NCI-H345 treated with DMSO at 0.1 percent for 48 hours (cell line): Measurements from ENCODE around the gene KRTAP10-5.
"Not testable (repeated sequence)": the region's sequence is repeated elsewhere in the genome, so short reads cannot be mapped to it uniquely, and the experiment has no call there.

Experiments
- DNase-seq: peaks from one replicate; lab custom pipeline; 2025; ENCODE audit not compliant: unreplicated experiment; lab: John Stamatoyannopoulos, UW

KRTAP10-5 gene

DNA sequence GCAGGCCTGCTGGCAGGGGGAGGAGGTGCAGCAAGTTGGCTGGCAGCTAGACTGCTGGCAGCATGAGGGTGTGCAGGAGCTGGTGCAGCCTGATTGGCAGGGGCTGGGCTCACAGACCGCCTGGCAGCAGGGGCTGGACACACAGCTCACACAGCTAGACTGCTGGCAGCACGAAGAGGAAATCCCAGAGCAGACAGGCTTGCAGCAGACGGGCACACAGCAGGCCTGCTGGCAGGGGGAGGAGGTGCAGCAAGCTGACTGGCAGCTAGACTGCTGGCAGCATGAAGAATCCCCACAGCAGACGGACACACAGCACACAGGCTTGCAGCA is 11.4 kb upstream of the KRTAP10-5 start:
- DNase-seq = not testable (repeated sequence)

GRCh38 chr21:44590897-44591800 is 10.7 kb upstream of the KRTAP10-5 start:
- not testable (repeated sequence) for DNase-seq

DNA sequence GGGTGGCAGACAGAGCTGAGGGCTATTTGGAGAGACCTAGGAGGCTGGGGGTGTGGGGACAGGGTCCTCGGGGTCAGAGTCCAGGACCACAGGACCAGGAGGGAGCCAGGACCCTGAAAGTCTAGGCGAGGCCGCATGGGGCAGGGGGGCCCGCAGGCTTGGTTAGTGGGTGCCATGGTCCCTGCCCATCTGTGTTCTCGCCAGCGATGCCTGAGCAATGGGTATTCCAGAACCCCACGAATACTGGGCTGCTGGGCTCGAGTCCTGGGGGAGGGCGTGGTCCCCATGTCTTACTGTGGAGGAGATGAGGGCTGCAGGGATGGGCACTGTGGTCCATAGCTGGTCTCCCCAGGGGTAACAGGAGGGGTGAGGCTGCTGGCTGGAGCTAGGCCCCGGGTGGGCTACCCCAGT is 9.9 kb upstream of the KRTAP10-5 start:
- no peak for DNase-seq

DNA sequence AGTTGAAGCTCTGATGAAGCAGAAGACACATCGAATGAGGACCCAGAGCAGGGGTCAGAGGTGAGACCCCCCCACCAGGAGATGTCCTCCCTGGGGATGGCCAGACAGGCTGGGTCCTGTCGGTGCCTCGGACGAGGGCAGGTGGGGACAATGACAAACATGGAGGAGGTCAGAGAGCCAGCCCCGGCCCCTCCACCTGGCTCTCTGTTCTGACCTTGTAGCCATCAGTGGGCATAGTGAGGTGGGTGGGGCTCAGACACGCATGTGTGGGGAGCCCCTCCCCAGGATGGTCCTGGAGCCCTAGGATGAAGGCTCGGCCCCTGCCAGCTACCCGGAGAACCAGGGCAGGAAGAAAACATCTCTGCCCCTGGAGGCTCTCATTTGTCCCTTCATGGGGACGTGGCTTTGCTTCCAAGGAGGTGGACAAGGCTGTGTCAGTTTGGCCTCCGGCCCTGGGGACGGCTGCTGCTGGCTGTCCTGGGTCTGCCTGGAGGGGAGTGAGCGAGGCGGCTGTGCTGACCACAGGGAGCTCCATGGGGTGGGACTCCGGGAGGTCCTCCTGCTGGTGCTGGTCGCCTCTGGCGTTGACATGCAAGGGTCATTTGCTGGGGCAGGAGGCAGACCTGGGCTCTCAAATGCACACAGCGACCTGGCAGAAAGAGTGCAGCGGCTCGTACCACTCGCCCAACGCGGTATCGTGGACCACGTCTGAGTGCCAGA is 9.3 kb upstream of the KRTAP10-5 start:
- DNase-seq = no peak

GRCh38 chr21:44589094-44589493 is 8.7 kb upstream of the KRTAP10-5 start:
- DNase-seq = no peak

DNA sequence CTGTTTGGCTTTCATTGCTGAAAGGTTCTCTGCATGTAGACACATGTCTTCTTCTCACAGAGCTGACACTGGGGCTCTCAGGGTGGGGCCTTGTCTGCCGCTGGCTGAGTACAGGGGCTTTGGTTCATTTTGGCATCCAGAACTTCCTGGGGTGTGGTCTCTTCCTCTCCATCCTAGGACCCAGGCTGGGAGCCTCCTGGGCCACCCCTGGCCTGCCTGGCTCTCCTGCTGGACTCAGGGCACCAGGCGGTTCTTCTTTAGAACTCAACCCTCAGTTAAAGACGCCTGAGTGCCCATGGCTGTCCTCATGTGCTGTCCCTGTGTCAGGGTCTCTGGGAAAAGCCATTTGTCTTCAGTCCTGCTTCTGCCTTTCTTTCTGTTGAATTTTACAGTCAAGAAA is 5.5 kb upstream of the KRTAP10-5 start:
- no peak for DNase-seq

DNA sequence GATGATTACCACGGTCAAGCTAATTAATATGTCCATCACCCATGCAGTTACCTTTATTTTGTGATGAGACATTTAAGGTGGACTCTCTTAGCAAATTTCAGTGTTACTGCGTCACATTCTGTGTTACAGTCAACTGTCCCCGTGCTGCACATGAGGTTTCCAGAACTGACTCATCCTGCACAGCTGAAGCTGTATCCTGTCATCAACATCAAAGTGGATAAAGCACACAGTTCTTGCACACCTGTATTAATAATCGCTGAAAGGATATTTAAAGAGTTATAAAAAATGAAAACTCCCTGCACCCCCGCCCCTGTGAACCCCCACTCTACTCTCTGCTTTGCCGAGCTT is 3.4 kb upstream of the KRTAP10-5 start:
- DNase-seq = no peak

DNA sequence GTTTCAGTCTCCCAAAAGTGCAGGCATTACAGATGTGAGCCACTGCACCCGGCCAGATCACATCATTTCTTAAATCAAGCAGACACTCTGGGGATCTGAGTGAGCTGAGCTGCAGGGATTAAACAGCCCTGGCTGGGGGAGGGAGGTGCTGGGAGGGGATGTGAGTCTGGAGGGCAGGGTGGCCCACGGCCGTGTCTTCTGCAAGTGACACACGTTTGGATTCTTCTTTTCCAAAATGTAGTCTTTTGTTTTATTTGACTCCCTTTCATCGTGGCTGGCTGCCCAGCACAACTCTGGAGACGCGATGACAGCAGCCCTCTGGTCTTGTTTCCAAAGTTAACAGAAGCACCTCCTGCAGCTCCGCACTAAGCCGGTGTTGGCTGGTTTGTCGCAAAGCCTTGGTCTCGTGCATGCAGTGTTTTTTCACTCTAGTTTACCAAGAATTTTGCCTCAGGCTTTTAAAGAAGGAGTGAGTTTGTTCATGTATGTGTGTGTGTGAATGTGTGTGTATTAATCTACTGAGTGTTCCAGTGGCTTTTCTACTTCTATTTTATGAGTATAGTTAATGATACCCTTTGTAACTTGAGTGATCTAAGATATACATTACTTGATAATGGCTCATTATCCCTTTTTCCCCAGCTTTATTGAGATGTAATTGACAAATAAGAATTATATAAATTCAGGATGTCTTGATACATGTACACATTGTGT is 2.8 kb upstream of the KRTAP10-5 start:
- no peak for DNase-seq

DNA sequence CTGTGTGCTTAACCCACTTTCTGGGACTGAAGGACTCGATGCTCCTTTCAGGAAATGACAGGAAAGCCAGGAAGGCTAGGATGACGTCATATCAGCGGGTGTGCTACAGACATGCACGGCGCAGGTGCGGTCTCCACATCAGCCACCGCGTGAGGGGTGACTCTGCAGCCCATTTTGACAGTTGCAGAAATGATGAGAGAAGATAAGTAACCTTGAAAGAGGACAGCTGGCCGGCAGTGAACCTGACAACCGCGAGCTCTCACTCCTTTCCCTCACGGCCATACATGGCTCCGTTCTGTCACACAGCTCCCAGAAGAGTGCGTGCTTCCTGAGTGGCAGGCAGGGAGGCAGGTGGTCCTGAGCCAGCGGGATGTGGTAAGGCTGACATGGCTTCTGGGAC is 1.7 kb upstream of the KRTAP10-5 start:
- peak; percentile 37 for DNase-seq

DNA sequence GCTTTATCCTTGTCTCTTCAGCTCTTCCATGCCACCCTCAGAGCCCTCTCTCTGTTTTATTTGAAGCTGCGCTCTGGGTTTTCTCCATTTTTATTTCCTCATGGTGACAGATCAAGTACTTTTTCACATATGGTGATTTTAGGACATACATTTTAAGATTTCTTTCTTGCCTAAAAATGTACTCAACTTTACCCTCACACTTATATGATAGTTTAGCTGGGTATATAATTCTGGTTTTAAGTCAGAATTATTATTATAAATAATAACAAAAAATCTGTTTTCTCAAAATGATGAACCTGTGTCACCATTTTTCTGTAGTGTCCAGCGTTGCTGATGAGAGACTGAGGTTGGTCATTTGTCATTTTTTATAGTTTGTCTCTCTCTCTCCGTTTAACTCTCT is 754 bp upstream of the KRTAP10-5 start:
- DNase-seq = no peak

DNA sequence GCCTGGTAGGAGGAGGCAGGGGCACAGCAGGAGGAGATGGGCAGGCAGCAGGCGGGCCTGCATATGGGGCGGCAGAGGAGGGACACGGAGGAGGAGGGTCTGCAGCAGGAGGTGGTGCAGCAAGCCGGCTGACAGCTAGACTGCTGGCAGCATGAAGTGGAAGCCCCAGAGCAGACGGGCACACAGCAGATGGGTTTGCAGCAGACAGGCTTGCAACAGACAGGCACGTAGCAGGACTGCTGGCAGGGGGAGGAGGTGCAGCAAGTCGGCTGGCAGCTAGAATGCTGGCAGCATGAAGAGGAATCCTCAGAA is 615 bp downstream of the KRTAP10-5 start:
- no peak for DNase-seq

- no peak for DNase-seq
Observed at GRCh38 chr21:44579056-44579832, 1.2 kb downstream of the KRTAP10-5 start.

GRCh38 chr21:44578371-44579055 is 1.9 kb downstream of the KRTAP10-5 start:
- DNase-seq = no peak

GRCh38 chr21:44576025-44576420 is 4.4 kb downstream of the KRTAP10-5 start:
- no peak for DNase-seq

DNA sequence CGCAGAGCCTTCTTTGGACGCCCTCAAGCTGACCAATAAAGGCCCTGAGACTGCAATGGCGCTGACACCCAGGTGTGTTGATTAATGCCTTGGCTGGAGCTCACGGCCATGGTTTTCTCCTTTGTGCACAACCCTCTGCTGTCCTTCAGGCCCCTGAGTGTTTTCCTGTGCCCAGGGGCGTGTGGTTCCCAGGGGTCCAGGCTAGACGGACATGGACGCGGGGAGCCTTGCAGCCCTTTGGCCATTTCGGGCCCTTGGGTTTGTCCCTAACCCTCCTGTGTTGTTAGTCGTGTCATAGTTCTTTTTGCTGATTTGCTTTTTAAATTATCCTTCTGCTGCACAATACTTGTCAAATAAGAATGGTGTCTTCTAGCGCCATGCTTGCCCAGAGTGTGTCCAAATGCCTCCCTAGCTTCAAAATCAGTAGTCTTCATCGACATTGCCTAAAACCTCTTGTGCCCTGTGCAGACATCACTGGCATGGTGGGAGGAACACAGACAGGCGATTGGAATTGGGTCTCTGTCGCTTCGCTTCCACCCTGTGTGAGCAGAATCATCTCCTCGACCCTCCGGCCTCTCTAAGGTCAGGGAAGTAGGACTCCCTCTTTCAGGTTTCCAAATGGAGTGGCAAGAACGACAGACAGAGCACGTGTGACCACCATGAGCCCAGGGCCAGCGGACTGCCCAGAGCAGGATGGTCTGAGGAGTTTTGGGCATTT is 4.9 kb downstream of the KRTAP10-5 start:
- no peak for DNase-seq

DNA sequence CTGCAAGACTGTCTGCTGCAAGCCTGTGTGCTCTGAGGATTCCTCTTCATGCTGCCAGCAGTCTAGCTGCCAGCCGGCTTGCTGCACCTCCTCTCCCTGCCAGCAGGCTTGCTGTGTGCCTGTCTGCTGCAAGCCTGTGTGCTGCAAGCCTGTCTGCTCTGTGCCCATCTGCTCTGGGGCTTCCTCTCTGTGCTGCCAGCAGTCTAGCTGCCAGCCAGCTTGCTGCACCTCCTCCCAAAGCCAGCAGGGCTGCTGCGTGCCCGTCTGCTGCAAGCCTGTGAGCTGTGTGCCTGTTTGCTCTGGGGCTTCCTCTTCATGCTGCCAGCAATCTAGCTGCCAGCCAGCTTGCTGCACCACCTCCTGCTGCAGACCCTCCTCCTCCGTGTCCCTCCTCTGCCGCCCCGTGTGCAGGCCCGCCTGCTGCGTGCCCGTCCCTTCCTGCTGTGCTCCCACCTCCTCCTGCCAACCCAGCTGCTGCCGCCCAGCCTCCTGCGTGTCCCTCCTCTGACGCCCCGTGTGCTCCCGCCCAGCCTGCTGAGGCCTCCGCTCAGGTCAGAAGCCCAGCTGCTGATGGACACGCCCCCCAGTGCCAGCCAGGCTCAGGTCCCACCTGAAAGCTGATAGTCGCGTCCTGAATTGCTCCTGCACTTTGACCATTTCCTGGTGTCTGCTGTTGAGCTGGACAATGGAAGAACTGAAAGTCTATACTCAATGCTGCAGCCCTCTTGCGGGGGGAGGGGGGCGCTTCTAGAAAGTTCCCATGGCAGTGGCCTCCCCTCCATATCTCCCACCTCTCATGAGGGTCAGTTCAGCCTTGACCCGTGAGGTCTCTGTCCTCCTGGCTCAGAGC is 5.7 kb downstream of the KRTAP10-5 start:
- DNase-seq = no peak

GRCh38 chr21:44573630-44574456 is 6.6 kb downstream of the KRTAP10-5 start, which contains the start of gene KRTAP10-4:
TSS of gene KRTAP10-4 (plus strand) at chr21:44573729. CDS start at chr21:44573759, 30 bp downstream.
- DNase-seq = not testable (repeated sequence)

DNA sequence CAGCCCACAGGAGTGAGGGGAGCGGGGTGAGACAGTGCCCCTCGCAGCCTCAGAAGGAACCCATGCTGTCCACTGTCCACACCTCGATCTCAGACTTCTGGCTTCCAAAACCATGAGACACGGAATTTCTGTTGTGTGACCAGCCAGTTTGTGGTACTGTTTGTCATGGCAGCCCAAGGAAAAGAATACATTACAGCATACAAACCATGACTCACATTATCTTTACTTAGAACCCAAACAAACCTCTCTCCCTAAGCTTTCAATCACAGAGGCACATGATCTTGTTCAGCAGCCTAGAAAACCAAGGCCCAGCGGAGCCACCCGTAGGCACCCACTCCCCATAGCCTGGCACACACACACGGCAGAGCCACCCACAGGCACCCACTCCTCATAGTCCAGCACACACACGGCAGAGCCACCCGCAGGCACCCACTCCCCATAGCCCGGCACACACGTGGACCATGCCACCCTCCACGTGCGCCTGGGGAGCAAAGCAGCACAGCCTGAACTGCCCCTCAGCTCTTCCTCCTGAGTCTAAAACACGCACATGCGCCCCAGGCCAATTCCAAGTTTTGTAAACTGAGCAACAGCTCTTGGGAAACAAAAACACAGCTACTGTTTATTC is 7.3 kb downstream of the KRTAP10-5 start:
- no peak for DNase-seq
